RPMI8226 (cell line): Measurements from ENCODE around the gene TMEM41B.

ENCODE experiments used
- DNase-seq: peaks from one replicate; pipeline ENCODE4 v3.0.0-alpha.2; 2015

Gene TMEM41B

DNA sequence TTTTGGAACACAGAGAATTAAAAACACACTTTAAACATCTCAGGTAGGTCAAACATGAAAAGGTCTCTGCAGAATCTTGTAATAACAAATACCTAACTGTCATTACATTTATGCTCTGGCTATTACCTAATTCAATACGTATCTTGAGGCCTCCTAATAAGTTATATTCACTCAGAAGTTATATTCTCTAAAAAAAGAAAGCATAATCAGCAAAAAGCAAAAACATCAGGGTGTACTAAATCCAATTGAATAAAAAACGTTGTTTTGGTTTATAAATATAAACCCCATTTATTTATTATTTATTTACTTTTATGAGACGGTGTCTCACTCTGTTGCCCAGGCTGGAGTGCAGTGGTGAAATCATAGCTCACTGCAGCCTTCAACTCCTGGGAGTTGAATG lies 10.2 kb downstream of the TMEM41B start:
- DNase-seq: no peak

DNA sequence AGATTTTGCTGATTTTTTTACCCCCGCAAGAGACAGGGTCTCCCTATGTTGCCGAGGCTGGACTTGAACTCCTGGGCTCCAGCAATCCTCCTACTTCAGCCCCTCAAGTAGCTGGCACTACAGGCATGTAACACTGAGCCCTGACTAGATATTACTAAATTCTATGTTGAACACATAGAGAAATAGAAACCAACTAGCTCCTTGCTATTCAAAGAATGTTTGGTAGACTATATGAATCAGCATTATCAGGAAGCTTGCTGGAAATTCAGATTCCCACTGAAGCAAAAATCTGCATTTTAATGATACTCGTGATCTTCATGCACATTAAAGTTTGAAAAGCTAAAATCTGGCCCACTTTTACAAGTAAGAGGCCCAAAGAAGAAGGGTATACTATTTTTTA lies 11.9 kb downstream of the TMEM41B start:
- DNase-seq: no peak

DNA sequence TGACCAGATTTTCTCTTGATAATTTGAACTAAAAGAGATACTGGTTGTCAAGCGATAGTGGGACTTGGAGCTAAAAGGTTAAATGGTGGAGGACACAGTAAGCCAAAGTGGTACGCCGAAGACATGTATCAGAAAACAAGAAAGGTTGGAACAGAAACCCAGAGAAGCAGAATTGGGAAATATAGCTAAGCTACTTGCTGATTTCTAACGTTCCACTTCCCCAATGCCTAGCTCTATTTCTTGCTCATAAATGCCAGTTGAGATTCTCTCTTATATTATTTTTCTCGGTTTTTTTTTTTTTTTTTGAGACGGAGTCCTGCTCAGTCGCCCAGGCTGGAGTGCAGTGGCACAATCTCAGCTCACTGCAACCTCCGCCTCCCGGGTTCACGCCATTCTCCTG lies 12.7 kb downstream of the TMEM41B start:
- DNase-seq: no peak

DNA sequence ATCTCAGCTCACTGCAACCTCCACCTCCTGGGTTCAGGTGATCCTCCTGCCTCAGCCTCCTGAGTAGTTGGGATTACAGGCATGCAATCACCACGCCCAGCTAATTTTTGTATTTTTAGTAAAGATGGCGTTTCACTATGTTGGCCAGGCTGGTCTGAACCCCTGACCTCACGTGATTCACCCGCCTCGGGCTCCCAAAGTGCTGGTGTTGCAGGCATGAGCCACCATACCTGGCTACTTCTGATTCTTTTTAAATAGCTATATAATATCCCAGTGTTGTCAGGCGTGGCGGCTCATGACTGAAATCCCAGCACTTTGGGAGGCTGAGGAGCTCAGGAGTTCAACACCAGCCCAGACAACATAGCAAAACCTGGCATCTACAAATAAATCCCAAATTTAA lies 20.7 kb downstream of the TMEM41B start:
- DNase-seq: no peak

DNA sequence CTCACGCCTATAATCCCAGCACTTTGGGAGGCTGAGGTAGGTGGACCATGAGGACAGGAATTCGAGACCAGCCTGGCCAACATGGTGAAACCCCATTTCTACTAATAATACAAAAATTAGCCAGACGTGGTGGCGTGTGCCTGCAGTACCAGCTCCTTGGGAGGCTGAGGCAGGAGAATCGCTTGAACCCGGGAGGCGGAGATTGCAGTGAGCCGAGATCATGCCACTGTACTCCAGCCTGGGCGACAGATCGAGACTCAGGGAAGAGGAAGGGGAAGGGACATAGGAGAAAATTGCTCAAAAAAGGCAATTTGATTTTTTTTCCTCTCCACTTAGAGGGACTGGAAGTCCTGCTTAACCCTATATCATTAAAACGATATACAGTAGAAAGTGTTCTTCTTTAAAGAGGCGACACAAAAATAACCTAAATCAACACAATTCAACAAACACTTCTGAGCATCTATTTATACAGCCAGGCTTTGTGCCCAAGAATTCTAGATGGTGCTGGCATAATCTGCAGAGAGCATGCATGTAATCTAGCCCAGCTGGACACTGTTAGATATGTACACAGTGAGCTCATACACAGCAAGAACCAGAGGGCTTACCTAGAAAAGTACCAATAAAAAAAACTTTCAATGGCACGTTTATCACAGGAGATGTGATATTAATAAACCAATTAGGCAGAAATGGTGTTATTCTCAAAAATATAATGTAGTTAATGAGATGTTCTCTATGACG lies 28.4 kb downstream of the TMEM41B start:
- DNase-seq: no peak

DNA sequence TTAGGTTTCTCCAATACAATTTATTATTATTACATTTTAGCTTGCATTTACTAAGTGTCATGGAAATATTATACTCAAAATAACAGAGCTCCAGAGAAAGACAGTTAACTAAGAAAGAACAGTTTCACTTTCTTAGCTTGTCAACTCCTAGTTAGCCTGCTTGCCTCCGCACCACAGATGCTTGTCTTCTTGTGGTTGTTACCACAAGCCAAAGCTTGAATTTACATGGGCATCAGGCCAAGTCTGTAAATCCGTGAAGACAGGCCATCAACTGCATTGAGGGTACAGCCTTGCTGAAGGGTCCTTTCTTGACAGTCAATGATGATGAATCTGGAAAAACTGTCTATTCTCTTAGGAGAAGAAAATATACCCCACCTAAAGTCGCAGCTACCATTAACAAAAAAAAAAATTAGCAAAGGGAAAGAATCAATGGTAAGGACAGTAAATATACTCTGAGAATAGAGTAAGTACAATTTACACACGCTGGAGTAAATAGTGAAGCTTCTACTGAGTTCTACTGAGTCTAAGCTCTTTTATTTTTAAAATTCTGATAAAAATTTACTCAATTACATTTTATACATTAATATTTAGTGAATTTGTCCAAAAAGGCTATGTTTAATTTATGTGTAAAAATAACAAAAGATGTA lies 33.6 kb downstream of the TMEM41B start:
- peak; percentile 76 for DNase-seq

DNA sequence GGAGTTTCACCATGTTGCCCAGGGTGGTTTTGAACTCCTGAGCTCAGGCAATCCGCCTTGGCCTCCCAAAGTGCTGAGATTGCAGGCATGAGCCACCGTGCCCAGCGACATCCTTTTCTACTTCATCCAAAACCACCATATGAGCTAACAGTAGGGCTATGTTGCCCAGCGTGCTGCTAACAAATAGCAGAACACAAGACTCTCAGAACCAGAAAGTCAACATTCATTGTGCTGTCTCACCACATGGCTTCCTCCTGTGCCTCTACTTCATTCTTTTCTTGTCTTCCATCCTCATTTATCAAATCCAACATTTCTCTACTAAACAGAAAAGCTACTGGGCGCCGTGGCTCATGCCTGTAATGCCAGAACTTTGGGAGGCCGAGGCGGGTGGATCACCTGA lies 37.2 kb downstream of the TMEM41B start:
- DNase-seq: no peak

DNA sequence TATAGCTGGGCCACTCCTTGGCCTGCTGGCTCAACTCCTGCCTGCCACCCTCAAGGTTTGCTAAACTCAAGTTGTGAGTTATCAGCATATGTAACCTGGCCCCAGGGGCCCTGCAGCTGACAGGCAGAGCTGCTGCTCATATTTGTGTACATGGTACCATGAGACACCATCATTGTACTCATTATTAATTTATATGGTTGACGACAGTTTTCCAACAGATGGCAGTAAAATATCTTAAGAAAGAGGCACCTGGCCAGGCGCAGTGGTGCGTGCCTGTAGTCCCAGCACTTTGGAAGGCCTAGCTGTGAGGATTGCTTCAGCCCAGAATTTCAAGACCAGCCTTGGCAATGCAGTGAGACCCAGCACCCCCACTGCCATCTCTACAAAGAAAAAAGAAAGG lies 37.8 kb downstream of the TMEM41B start:
- DNase-seq: peak; percentile 4

DNA sequence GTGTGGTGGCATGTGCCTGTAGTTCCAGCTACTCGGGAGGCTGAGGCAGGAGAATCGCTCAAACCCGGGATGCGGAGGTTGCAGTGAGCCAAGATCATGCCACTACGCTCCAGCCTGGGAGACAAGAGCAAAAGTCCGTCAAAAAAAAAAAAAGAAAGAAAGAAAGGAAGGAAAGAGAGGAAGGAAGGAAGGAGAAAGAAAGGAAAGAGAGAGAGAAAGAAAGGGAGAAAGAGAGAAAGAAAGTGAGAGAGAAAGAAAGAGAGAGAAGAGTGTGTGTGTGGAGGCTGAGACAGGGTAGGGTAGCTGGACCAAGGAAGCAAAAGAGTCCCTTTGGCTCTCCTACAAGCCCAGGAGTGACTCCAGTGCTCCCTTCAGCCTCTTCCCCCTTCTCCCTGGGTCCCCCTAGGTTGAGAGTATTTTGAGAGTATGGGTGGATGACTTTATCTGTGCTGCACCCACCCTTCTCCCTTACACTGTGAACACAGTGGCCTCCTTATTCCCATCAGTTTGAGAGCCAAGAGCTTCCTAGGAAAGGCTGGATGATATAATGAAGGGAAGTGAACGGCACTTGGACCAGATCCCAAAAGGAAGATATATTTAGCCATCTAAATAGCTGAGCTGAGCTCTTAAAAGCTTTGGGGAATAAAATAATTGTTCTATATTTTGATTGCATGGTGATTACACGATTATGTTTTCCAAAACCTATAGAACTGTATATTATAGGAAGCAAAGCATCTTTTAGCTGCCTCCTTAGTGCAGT lies 39.7 kb downstream of the TMEM41B start:
- no peak for DNase-seq

DNA sequence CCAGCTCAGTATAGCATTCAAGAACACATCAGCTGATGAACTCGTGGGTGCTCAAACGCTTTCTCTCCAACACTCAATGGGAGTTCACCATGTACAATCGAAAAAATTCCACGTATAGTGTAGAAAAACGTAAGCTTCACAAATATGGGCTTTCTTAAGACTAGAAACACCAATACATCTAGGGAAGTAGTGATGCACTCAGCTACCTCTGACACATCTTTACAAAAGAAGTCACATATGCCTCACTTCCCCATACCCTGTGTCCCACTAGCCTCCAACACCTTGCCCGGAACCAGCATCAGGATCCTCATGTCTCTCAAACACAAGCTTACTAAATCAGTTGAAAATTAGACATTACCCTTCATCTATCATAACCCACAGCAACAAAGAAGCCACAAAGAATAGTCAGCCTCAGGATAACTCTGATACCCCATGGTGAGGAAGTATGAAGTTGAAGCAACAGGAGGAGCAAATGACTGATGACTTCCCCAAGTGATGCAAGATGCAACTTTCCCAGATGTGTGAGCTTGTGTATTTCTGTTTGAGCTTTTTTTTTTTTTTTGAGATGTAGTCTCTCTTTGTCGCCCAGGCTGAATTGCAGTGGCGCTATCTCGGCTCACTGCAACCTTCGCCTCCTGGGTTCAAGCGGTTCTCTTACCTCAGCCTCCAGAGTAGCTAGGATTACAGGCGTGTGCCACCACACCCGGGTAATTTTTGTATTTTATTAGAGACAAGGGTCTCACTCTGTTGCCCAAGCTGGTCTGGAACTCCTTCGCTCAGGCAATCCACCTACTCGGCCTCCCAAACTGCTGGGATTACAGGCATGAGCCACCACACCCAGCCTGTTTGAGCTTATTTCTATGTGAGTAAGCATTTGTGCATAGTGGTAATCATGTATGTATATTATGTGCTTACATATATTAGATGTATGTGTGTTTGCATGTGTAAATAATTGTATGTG lies 40.7 kb downstream of the TMEM41B start:
- no peak for DNase-seq

DNA sequence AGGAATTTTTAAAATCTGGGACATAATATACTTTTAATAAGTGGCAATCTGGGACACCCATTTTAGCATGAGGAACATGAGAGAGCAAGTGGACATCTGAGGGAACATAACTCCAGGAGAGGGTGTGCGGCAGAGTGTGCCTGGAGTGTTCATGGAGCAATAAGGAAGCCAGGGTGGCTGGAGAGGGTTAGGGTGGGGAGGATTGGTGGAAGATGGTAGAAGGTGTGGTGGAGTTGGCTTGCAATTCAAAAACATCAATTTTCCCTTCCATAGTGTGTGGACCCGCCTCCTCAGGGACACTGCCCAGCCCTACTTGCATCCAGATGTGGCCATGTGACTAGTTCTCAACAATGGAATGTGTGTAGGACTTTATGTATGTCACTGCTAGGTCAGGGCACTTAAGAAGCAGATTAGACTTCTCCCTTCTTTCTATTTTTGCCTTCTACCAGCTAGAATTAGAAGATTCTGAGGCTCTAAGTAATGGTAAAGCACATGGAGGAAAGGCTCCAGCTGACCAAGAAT lies 44.8 kb downstream of the TMEM41B start:
- DNase-seq: no peak

DNA sequence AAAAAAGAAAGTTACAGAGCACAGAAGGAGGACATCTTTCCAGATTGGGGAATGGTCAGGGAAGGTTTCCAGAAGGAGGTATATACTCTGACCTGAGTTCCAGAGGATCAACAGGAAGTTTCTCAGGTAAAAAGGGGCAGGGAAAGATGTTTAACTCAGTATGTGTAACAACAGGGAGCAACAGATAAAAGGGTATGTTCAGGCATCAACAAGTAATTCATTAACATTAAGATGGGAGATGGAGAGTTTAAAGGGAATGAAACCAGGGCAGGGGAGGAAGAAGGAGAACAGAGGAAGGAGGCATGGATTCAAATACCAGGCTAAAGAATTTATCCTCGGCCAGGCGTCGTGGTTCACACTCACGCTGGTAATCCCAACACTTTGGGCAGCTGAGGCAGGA lies 46.7 kb downstream of the TMEM41B start:
- no peak for DNase-seq

DNA sequence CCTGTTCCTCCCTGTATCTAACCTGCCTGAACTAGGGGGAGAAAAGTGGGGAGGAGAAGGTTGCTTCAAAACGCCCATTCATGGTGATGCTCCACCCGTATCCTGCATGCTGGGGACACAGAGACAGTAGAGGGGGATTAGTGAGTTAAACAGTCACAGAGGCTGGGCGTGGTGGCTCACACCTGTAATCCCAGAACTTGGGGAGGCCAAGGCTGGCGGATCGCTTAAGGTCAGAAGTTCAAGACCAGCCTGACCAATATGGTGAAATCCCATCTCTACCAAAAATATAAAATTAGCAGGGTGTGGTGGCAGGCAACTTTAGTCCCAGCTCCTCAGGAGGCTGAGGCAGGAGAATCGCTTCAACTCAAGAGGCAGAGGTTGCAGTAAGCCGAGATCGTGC lies 47.5 kb downstream of the TMEM41B start:
- DNase-seq: no peak

DNA sequence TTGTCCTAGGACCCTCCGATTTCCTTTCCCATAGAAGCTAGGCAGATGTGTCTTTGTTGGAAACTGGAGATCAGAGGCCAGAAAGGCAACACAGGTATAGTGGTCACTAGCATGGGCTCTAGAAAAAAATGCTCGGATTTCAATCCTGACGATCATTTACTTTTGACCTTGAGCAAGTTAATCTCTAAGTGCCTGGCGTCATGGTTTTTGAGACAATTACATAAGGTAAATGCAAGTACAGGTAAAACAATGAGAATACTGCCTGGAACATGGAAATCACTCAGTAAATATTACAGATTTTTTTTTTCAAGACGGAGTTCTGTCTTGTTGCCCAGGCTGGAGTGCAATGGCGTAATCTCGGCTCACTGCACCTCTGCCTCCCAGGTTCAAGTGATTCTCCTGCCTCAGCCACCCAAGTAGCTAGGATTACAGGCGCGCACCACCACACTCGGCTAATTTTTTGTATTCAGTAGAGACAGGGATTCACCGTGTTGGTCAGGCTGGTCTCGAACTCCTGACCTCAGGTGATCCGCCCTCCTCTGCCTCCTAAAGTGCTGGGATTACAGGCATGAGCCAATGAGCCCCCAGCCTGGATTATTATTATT lies 48.2 kb downstream of the TMEM41B start:
- no peak for DNase-seq

DNA sequence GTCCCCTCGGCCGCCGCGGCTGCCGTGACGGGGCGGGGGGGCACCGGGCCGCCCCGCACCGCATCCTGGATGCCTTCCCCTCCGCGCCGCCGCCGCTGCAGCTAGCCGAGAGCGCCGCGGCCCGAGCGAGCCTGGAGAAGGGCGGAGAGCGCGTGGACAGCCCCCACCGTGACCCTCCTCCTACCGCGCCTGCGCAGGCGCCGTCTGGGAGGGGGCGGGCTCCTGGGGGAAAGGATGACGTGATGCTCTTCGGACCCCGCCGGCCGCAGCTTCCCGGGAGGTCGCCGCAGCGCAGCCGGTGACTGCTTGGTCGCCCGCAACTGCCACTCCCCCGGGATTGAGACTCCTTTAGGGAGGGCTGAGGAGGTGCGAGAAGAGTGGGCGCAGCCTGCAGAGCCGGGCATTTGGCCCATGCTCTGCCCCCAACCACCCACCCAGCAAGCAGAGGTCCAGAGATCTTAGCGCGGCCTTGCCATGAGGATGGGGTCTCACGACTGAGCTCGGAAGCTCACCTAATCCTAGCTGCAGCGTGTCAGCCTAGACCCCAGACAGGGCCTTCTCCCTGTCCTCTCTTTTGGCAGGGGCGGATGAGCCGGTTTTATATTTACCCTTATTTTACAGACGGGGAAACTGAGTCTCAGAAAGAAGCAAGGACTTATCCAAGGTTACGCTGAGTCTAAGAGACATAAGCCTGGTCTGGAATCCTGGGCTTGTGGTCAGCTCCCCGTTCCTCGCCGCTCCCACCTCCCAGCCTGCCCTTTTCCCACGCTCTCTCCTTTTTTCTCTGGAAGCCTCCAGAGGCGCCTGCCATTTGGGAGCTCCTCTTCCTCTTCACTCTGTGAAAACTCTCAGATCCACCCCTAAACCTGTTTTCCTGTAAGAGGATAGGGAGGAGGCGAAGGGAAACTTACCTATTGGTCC lies 48.9 kb downstream of the TMEM41B start, which contains the start of gene DENND5A:
TSS of gene DENND5A (minus strand) at position 140 of the 921 bp plus-strand sequence. CDS start 281 bp downstream, outside the sequence.
- no peak for DNase-seq

DNA sequence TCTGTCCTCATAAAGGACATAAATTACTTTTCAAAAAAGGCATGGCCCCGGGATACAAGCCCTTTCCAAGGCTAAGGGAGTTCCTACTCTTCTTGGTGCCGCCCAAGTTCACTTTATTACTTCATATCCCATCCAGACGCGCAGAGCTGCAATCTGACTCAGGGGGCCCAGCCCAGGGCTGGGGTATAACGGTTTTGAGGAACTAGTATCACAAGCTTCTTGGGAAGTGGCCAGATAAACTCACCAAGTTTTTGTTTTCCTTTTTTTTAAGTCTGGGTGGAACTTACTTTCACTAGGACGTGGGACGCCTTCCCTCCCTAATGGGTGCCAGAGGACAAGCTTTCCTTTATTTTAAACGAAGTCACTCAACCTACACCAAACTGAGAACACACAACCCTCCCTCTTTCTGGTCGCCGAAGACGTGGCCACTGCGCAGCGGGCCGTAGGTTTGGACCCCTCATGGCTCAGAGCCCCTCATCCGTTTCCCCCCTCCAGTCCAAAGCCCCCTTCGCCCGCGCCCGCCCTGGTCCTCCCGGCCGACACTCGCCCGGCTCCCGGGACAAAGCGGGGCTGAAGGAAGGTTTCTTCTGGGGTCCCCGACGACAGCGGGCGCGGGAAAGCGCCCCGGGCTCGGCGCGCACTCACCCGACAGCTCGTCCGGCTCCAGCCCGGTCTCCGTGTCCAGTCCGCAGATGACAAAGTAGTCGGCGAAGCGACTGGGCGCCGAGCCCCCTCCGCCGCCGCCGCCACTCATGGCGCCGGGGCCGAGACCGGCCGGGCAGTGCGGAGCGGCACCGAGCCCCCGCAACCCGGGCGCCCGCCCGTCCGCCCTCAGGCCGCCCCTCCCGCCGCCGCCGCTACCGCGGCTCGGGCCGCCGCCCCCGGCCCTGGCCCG lies 49.8 kb downstream of the TMEM41B start:
- peak; percentile 17 for DNase-seq

DNA sequence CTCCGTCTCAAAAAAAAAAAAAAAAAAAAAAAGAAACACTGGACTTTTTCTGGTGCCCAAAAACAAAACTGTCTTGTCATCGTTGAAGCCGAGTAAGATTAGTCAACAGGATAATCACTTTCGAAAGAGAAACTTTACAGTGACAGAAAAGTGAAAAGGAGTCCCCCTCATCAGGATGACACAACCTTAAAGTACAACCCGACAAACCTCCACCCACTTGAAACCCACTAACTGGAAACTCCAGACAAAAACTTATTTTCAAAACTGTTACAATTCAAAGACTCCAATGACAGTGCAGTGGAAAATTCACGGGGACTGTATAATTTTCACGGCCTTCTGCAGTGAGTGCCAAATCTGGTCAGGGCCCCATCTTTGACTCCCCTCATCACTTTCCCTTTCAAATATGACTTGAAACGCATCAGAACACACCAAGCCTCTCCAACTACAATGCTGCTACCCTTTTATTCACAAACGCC lies 50.5 kb downstream of the TMEM41B start:
- peak; percentile 30 for DNase-seq

DNA sequence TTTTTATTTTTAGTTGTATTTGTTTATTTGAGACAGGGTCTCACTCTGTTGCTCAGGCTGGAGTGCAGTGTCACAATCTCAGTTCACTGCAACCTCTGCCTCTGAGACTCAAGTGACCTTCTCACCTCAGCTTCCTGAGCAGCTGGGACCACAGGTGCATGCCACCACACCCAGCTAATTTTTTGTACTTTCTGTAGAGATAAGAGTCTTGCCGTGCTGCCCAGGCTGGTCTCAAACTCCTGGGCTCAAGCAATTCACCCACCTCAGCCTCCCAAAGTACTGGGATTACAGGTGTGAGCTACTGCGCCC lies 53.6 kb downstream of the TMEM41B start:
- DNase-seq: peak; percentile 70

DNA sequence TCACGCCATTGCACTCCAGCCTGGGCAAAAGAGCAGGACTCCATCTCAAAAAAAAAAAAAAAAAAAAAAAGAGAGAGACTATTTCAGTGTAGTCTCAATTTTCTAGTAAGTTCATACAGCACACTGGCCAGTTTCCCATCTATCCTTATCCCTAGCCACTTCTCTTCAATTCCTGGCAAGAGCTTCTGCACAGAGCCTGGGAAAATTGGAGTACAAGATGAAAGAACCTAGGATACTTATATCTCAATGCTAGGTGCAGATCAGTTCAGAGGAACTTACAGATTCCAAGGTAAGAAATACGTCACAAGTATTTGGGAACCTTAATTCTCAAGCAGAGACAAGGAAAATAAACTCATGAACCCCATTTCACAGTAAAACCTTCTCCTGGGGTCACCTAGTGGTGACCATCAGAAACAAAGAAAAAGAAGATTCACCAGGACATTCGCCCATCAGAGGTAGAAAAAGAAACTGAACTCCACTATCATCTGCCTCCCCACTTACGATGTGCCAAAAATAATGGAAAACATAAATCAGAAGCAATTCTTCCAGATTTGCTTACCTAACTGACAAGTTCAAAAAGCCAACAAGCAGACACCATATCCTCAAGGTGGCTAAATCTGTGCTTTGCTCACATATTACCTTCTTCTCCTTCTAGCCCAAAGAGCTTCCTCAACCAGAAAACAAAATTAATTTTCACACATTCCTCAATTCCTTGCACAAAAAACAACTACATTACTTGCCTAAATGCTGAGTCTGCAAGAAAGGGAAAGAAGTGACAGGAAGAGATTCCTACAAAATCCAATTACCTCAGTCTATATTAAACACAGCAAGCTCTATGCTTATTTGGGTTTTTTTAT lies 54.2 kb downstream of the TMEM41B start:
- peak; percentile 6 for DNase-seq
